ENCODE measurements around the gene CCDC88C.

Gene CCDC88C

DNA sequence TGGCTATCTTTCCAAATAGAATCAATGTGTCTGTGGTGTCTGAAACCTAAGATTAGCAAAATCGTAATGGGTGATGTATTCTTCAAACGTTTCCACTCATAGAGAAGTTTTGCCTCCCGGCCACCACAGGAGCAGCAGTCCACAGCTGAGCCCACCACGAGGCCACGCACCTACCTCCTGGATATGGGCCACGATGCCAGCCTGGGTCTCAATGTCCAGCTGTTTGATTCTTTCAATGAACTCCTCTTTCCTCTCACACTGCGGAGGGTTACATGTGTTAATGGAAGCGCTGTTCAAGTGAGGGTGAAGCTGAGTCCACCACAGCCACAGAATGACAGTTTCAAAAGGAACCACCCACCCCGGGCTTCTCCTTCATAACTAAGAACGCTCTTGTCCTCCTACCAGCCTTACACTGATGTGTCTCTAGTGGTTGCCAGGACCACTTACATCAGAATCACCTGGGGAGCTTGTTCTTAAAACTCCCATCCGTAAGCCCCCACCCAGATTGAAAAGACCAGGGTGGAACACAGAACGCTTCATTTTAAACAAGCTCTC is 75.3 kb downstream of the CCDC88C start:
- no peak for DNase-seq

DNA sequence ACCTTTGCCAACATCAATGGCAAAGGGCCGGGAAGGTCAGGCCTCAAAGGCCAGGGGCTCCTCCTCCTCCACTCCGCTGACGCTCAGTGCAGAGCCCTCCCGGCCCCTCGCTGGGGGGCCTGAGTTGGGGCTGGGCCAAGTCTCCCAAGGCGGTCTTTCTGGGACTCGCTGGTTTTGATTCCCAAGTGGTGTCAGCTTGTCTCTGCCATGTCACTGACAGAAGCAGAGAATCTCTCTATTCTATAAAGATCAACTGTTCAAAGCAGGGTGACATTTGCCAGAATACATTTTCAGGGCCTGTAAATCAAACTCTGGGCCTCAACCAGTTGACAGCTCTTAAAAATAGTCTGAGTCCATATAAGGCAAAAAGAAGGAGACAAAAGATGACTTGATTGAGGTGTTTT is 75.9 kb downstream of the CCDC88C start:
- DNase-seq = no peak

DNA sequence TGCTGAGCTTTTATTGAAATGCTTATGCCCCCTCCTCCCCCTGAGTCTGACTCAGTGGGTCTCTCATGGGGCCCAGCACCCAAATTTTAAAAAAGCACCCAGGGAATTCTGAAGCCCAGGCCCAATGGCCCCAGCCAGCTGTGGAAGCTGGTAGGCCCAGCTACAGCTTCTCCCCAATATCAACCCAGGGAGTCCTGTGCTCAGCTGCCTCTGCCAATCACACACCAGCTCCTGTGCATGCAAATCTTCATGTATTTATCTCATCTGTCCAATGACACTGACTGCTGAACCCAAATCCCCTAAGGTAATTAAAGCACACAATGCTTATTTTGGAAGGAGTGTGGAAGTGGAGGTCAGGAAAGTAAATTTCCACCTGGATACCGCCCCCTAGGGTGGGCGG is 76.3 kb downstream of the CCDC88C start:
- DNase-seq = no peak

DNA sequence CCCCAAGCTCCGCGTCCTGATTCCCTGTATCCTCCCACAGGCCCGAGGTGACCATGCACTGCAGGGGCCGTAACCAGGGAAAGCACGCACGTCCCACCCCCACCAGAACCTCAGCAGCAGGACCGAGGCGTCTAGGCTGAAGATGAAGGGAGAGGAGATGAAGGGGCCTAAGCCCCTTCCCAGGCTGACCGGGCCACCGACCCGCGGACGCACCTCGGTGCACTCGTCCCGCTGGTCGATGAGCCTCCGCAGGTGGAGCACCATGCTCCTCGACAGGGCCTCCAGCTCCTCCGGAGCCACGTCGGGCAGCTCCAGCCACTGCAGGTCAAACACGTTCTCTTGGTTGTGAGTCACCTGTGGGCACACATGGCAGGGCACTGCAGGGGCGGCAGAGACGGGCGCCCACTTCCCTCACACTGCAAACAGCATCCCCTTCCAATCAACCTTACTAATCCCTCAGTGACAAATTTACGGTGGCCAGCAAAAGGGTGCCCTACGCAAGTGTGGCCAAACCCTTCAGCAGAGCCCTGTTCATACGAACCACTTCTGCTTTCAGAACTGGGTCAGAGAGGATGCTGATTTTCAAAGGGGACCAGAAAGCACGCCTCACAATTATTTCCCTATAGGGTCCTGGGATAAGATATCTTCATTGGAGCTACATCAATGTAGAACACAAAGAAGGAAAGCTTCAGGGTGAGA is 77.8 kb downstream of the CCDC88C start:
- DNase-seq = no peak

DNA sequence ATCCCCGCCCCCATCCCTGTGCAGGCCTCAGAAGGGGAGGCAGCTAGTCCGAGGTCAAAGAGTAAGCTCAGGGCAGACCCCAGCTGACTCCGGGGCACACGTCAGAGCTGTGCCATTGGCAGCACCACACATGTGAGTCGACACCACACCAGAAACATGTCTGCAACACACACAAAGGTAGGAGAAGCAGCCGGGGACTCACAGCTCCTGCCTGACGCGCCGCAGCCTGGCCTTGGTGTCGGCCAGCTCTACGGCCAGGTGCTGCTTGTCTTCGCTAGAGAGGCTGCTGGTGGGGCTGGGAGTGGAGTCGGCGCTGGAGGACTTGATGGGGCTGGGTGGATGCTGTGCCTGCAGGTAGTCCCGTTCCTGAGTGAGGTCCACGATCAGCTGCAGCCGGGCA is 78.5 kb downstream of the CCDC88C start:
- DNase-seq = no peak

DNA sequence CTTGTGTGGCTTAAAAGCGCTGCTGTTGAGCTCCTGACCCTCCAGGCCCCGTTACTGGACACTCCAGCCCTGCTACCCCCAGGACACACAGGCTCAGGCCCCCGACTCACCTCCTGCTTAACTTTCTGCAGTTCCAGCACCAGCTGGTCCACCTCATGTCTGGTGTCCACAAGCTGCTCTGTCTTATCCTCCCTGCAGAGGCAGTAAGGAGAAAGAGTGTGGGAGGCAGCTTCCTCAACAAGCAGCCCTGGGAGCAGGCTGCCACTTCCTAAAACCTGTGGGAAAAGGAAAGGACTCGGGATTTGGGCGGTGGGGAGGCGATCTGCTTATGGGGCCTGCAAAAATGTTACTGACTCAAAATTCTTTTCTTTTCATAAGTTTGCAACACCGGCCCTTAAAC is 79.2 kb downstream of the CCDC88C start:
- no peak for DNase-seq

DNA sequence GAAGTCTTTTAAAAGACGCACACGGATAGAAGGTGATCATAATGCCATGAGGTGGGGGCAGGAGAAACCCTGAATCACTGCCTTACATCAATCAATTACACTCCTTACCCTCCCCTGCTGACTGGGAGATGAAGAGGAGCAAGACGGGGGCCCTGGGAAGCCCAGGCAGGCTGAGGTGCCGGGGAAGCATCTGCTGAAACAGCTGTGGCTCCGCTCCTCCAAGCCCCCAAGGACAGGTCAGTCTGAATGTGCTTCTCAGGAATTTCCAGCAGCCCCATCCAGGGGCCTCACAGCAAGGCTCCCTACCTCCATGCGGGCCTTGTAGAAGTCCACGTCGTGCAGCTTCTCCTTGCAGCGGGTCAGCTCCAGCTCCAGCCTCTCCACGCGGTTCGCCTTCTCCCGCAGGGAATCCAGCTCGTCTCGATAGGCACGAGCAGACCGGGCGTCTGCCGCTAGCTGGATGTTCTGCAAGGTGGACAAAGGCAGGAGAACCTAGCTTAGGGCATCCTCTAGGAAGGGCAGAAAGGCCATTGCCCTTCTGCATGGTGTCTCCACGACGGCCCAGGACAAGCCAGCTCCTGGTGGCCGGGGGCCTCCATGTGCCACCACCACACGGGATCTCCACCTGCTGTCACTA is 79.8 kb downstream of the CCDC88C start:
- DNase-seq = no peak

DNA sequence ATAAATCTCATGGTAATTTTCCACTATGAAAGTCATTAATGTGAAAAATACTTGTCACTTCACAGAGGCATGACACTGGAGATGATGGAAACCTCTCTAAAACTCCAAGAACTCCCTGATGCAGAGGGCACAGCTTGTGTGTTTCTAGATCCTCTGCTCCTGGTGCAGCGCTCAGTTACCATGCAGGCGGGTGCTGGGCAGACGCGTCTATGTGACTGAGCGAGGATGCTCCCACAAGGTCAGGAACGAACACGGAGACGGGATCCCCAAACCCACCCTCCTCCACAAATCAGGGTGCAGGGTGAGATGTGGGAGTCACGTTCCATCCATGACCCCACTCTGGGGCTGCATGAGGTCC is 81.5 kb downstream of the CCDC88C start:
- no peak for DNase-seq

DNA sequence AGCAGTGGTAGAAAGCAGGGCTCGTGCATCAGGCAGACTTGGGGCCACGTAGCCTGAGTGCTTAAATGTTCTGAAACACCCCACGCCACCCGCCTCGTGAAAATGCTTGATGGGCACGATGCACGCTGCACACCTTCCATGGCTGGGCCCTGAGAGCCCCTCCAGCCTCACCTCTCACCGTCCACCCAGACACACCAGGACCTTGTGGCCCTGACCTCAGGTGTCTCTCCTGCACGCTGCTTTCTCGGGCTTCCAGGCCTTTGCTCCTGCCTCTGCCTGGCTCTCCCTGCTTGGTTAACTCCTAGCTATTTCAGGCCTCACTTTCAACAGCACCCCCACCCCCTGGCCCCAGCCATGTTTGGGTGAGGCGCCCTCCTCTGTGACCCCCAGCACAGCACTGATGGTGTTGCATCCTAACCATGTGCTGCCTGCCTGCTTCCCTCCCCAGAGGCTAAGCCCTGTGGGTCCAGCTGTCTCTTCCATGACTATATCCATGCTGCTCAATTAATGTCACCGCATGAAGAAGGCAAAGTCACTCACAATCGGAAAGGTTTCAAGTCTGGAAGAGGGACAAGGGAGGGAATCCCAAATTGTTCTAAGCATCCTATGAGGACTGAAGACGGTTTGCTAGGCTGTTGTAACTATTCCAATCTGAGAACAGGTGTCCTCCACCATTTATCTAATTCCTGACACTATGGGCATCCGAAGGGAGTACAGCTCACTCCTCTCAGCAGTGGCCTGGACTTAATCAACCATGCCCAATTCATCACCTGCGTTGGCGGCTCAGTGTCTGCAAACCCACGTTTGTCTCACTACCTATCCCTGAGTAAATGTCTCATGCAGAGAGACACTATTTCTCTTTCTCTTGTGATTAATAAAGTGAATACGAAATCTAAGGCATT is 82.2 kb downstream of the CCDC88C start:
- DNase-seq = no peak

DNA sequence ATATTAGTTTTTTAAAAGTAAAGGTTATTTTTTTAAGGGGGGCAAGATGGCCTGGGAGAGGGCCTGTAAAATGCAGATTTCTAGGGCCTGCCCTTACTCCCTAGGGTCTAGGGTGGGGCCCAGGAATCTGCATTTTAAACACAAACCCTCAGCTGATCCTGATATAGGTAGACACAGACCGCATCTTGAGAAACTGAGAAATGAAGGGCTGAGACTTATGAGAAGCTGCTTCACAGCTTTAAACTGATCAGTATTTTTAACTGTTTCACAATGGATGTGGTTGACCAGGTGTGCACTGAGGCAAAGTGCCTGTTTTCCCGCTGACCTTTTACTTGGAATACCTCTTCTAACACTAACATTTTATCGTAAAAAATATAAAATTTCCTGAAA is 84.0 kb downstream of the CCDC88C start:
- no peak for DNase-seq

DNA sequence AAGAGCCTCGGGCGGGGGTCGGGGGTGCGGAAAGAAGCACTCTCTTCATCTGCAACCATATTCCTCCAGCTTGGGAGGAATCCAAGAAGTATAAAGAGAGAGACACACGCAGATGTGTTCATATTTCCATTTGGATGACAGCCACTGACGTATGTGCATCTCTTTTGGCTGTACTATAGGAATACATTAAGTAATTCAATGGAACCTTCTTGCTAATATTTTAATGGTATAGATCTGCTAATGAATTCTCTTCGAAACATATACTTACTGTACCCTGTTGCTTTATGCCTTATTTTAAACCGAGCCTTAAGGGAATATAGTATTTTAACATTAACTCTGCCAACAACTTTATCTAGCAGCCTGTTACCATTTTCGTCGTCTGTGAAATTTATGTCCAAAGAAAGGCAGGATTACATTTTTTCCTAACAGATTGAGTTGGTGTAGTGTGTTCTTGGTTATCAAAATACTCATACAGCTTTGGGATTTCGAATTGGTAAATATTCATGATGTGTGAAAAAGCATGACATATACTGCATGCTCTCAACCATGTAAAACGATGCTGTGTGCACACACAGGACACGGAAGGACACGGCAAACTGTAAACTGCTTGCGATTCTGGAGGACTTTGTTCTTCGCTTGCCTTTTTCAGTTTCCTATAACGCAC is 84.5 kb downstream of the CCDC88C start:
- DNase-seq = no peak

DNA sequence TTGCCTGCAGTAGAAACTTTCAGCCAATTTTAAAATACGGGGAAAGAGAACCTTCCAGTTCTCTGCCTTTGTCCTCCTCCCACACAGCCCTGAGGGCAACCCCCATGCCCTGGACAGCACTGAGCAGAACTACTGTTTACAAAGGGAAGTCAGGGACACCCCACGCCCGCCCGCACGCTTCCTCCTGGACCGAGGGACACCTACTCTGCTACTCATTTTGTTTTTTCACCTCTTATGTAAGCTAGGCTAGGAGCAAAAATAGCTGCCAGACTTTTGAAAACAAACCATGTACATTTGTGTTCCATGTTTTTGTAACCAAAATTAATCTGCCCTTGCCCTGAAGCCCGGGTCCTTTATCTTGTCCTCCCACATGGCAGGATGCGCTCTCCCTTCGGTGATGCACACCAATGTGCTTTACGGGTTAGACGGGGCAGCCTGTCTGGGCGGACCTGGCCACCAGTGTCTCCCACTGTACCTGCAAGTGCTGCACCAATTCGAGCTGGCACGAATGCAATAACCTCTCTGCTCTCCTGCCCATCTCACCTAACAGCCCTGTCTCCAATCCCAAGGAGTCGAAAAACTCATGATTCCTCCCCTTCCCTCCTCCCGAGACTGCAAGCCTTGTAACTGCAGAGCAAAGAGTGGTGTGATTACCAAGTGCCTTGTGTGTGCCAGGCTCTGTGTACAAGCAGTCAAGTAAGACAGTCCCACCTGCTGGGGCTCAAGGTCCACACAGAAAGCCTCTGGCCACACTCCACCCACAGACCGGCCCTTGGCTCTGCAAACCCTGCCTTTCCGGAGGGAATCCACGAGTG is 85.2 kb downstream of the CCDC88C start:
- no peak for DNase-seq

DNA sequence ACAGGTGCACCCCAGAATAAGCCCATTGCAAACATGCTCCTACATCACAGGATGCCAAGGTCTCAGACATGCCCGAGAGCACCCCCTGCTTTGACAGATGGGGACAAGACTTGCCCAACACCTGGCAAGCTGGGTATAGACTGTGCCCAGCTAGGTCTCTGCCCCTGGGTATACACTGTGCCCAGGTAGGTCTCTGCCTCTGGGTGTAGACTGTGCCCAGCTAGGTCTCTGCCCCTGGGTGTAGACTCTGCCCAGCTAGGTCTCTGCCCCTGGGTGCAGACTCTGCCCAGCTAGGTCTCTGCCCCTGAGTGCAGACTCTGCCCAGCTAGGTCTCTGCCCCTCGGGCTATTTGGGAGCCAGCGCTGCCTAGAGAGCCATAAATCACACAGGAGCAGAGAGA is 85.9 kb downstream of the CCDC88C start:
- no peak for DNase-seq

DNA sequence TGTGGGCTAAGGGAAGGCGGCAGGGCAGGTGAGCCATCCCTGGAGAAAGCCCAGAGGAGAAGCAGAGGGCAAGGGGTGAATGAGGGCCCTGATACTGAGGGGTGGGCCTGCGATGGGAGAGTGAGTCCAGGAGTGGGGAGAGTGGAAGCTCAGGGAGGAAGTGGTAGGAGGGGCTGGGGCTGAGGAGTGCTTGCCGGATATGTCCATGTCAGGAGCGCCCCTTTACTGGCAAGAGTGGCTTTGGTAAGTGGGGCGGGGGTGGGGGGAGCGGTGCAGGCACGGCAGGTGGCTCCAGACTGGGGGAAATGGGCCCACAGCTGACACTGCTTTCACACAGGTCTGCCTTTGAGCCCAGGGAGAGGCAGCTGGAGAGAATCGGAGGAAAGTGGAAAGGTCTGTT is 86.8 kb downstream of the CCDC88C start:
- no peak for DNase-seq

DNA sequence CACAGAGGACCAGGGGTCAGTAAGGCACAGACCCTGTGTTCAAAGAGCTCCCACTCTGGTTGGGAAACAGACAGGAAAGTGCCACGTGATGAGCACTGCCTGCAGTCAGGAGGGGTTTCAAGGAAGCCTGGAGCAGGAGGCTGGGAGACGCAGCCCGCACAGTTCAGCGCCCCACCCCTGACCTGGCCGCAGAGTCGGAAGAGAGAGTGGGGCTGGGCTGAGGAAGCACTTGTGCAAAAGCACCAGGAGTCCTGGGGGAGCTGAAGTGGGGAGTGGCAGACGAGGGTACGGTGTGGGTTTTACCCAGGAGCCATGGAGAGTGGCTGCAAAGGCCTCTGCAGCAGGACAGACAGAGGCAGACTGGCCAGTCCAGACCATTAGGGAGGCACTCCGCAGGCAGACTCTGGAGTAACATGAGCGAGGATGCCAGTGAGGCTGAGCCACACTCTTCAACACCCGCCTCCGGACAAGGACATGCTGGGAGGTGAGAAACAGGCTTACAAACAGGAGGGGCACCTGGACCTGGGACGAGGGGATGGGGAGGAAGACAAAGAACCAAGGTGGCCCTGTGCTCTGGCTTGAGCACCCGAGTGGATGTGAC is 87.4 kb downstream of the CCDC88C start:
- DNase-seq = no peak

DNA sequence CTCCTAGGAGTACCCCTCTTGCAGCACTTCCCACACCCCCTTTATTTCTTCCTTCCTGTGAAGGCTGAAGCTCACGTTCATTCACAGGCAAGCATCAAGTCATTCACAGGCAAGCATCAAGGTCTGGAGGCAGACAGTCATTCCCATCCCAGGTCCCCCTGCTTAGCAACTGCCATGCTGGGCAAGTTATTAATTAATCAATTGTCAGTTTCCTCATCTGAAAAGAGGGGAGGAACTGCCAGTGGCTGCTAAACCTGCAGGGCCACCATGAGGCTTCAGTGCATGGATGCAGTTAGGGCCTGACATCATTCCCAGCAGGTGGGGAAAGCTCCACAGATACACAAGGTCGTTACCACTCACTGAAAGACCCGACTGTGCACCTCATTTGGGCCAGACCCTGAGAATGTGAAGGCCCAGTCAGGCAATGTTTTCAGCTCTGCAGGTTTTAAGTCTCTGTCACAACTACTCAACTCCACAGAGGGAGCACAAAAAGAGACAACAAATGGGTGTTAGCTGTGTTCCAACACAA is 88.1 kb downstream of the CCDC88C start:
- no peak for DNase-seq

DNA sequence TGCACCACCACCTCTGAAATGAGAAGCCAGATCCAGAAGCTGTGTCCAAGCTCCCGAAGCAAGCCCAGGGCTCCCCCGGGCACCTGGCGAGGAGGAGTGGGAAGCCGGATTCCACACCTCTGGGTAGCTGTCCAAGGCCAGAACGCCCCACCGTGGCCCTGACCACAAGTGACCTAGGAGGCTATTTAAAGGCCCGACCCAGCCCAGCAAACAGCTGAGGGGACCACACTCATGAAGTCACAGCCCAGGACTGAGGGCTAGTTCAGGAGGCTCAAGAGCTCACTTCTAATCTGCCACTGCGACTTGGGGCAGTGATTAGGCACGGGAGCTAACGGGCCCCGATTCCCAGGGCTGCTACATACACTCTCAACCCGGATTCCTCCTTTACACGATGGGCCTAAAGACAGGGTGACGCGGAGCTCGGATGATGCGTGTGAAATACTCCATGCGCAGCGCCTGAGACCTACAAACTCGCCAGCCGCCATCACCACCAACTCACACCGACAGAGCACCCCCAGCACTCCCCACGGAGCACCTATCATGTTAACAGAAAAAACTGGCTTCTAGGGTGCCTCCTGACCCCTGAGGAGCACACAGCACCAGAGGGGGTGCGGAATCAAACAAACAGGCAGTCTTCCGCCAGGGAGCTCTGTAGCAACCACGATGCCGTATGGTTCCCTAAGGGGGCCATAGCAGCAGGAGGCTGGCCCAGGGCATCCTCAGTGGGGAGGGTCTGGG is 89.1 kb downstream of the CCDC88C start:
- no peak for DNase-seq

DNA sequence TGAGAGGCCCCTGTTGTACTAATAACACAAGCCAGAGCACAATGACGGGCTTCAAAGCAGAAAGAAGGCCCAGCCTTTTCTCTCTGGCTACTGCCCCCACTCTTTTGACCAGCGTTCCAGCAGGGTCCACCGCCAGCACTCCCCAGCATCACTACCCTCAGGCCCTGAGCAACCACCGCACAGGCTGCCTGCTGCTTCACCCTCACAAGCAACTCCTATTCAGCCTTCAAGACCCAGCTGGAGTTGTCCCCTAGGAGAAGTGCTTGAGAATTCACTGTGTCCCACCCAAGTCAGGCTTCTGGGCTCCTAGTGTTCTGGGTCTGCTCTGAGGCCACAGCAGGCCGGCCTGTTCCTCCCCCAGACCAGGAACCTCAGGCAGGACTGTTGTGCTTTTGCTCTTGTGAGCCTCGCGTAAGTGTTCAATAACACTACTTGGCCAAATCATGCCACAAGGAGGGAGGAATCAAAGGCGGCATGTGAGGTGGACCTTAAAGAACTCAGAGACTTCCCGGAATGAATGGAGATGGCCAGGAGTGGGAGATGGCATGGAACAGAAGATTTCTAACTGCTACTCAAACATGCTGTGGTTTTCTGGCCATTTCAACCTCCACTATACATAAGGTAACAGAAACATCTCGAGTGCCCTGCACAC is 89.8 kb downstream of the CCDC88C start:
- no peak for DNase-seq

DNA sequence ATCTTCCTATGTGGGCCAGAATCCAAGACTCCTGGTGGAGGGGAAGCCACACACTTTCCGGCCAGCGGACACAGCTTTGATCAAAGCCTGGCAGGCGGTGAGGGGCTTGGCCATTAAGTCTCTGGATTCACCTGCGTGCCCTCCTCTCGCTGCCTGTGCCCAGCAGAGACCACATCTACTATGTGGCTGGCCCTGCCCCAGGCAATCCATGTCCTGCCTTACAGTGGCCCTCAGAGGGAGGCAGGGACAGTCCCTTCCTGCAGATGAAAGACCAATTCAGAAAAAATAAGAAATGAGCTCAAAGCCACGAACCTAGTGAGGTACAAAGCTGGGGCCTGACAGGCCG is 90.4 kb downstream of the CCDC88C start:
- no peak for DNase-seq

DNA sequence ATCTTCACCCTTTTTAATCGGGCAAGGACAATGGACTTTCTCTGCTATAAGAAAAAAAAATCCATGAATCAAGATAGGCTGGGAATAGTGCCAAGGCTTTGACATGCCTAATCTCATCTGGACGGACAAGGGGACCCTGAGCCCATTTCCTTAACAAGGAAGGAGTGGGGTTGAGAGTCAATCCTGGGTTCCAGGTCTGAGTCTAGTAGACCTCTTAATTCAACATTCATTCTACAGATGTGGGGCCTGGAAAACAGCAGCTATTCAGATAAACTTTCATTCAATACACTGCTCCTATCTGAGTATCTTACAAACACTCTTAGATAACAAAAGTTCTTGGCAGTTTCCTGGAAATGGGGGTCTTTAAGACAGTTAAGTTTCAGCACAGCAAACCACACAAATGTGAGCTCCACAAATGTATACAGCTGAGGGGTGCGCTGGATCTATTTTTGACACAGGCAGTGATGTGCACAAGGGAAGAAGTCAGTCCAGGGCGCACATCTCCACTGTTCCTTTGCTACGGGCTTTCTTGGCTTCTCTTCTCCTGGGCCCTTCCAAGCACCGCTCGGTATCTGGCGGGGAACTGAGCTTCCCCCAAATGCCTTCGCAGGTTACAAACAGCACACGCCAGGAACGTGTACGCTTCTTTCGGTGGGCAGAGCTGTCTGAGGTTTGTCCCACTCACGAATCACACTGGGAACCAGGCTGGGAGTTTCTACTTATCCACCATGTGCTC is 90.9 kb downstream of the CCDC88C start:
- no peak for DNase-seq
